Progenitor cell of endocrine pancreas (in vitro differentiated cells): ENCODE measurements around the gene ITSN2. TPM values are rescaled to one million over a fixed set of nuclear protein-coding genes. Genes with fewer than 3 reads are reported as not detected.

Experiments
- DNase-seq: peaks from one replicate; pipeline ENCODE4 v3.0.0; 2021; ENCODE audit warnings: low spot score; ENCODE audit not compliant: unreplicated experiment
- H3K27ac Mint-ChIP-seq: 2 replicates; pipeline ENCODE4 v1.8.0; 2021; ENCODE audit warnings: mild to moderate bottlenecking, moderate library complexity, mixed read lengths
- H3K27me3 Mint-ChIP-seq: 2 replicates; pipeline ENCODE4 v1.8.0; 2021; ENCODE audit warnings: mixed read lengths
- H3K36me3 Mint-ChIP-seq: 2 replicates; pipeline ENCODE4 v1.8.0; 2022; ENCODE audit warnings: mixed read lengths; ENCODE audit not compliant: insufficient read depth
- H3K4me1 Mint-ChIP-seq: 2 replicates; pipeline ENCODE4 v1.8.0; 2021; ENCODE audit warnings: low read depth, mixed read lengths
- H3K4me3 Mint-ChIP-seq: 2 replicates; pipeline ENCODE4 v1.8.0; 2021; ENCODE audit warnings: low read depth, mild to moderate bottlenecking, moderate library complexity, mixed read lengths
- H3K9me3 Mint-ChIP-seq: 2 replicates; pipeline ENCODE4 v1.8.0; 2021; ENCODE audit warnings: low read depth, mixed read lengths
- CTCF ChIP-seq: fragments of 200-600 bp; sonication (generic); IDR thresholded peaks from one replicate; pipeline ENCODE4 v1.5.0; 2021; ENCODE audit warnings: antibody characterized with exemption, mild to moderate bottlenecking; ENCODE audit not compliant: unreplicated experiment
- total RNA-seq: library from RNA; stranded (reverse); gene quantifications from 2 replicates; pipeline ENCODE4 v1.2.1, GENCODE V29; 2021

The ITSN2 gene
- total RNA-seq, 1 donor from 2014 or later = 26.7 TPM

DNA sequence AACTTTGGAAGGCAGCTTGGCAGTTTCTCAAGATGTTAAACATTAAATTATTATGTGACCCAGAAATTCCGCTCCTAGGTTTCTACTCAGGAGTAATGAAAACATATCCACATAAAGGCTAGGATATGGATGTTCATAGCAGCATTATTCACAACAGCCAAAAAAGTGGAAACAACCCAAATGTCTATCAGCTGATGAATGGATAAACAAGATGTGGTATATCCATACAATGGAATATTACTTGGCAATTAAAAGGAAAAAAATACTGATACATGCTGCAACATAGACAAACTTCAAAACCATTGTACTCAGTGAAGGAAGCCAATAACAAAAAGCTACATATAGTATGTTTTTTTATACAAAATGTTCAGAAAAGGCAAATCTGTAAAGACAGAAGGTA is 197.8 kb downstream of the ITSN2 start:
- Mint-ChIP-seq H3K27me3 (peaks cover 18% of the 10 kb centered on the region), H3K4me3 (no peak overlapping the region), H3K27ac (no peak overlapping the region), H3K4me1 (peaks cover 16% of the 10 kb centered on the region), H3K36me3 (peaks cover 27% of the 10 kb centered on the region), H3K9me3 (peaks cover 9% of the 10 kb centered on the region)
- no peak for TF ChIP-seq CTCF
- no peak for DNase-seq

DNA sequence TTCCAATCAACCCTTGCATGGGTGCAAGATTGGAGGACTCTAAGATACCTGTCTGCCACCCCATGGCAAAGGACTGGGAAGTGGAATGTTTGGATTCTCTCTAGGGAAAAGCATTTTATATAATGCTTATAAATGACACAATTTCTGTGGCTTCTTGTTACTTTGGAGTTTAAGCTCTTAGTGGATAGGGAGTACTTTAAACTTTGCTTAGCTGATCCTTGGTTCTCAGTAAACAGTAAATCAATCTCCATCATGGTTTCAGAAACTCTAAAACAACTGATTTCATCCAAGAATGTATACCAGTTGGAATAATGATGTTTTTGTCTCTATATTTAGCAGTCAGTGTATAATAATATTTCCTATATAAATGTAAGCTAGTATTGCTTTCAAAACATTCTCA is 199.6 kb downstream of the ITSN2 start:
- no peak for DNase-seq
- peaks cover 9% of the 10 kb centered on the region for H3K9me3 Mint-ChIP-seq
- H3K36me3 Mint-ChIP-seq = peaks cover 30% of the 10 kb centered on the region
- peaks cover 24% of the 10 kb centered on the region for H3K4me1 Mint-ChIP-seq
- H3K27me3 Mint-ChIP-seq = peaks cover 8% of the 10 kb centered on the region
- TF ChIP-seq CTCF = no peak
- no peak overlapping the region for H3K4me3 Mint-ChIP-seq
- H3K27ac Mint-ChIP-seq = no peak overlapping the region

DNA sequence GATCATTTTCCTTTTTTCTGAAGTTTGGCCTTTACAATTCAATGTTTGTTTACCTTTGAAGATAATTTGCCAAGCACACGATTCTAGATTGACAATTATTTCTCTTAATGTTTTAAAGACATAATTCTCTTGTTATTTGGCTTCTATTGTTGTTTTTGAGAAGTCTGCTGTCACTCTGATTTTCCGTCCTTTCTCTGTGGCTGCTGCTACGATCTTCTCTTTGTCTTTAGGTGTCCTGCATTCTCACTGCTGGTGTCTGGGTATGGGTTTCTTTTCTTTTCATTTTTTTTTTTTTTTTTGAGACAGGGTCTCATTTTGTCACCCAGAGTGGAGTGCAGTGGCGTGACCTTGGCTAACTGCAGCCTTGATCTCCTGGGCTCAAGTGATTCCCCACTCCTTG is 200.6 kb downstream of the ITSN2 start:
- Mint-ChIP-seq H3K27ac (no peak overlapping the region), H3K4me3 (no peak overlapping the region), H3K27me3 (peaks cover 6% of the 10 kb centered on the region), H3K9me3 (peaks cover 9% of the 10 kb centered on the region), H3K36me3 (peaks cover 30% of the 10 kb centered on the region), H3K4me1 (peaks cover 24% of the 10 kb centered on the region)
- DNase-seq = no peak
- TF ChIP-seq CTCF = no peak

- H3K27me3 Mint-ChIP-seq = peaks cover 8% of the 10 kb centered on the region
- H3K9me3 Mint-ChIP-seq = peaks cover 9% of the 10 kb centered on the region
- H3K4me1 Mint-ChIP-seq = peaks cover 27% of the 10 kb centered on the region
- H3K4me3 Mint-ChIP-seq = peak overlapping the region; percentile 3
- TF ChIP-seq CTCF = no peak
- H3K27ac Mint-ChIP-seq = peak overlapping the region; percentile 92
- peaks cover 31% of the 10 kb centered on the region for H3K36me3 Mint-ChIP-seq
- no peak for DNase-seq
Measured at GRCh38 chr2:24158131-24158530, 202.2 kb downstream of the ITSN2 start.

- H3K9me3 Mint-ChIP-seq = peaks cover 7% of the 10 kb centered on the region
- peaks cover 24% of the 10 kb centered on the region for H3K36me3 Mint-ChIP-seq
- no peak overlapping the region for H3K27ac Mint-ChIP-seq
- peaks cover 36% of the 10 kb centered on the region for H3K4me1 Mint-ChIP-seq
- no peak overlapping the region for H3K4me3 Mint-ChIP-seq
- peaks cover 8% of the 10 kb centered on the region for H3K27me3 Mint-ChIP-seq
- DNase-seq = no peak
- TF ChIP-seq CTCF = no peak
Measured at GRCh38 chr2:24153478-24153877, 206.9 kb downstream of the ITSN2 start.

Other genes with a start within 250 kb of the ITSN2 start
- 0.55 and 1.1 TPM in 2 replicates for gene PFN4, start 237.2 kb downstream of the ITSN2 start, total RNA-seq
- 25.4 and 27.5 TPM in 2 replicates for gene FAM228B, start 237.1 kb downstream of the ITSN2 start, total RNA-seq
- gene FAM228A, start 185.5 kb downstream of the ITSN2 start, total RNA-seq = 0.31 and 0.80 TPM in 2 replicates
- 30.3 and 32.3 TPM in 2 replicates for gene NCOA1, start 130.7 kb upstream of the ITSN2 start, total RNA-seq